Upper lobe of left lung (tissue), 6 donors: ENCODE data around the gene ST6GALNAC3. TPM values are rescaled to one million over a fixed set of nuclear protein-coding genes. Genes with fewer than 3 reads are reported as not detected.

Experiments
- ATAC-seq, 2 donors: fragments of 200-7000 bp; cut with Tn5 transposase; one replicate each; pipeline ENCODE4 v1.9.1; 2022; ENCODE audit warnings: mild to moderate bottlenecking in 2 of 2, moderate library complexity in 2 of 2; ENCODE audit not compliant: low FRiP score in 2 of 2
- DNase-seq, 2 donors: peaks; one replicate each; pipeline ENCODE4 v3.0.0-alpha.2; 2019 to 2020
- H3K27ac ChIP-seq, 4 donors: fragments of 200-600 bp; sonication (generic); one replicate each; pipeline ENCODE4 v1.5.1; 2016 to 2019
- H3K27me3 ChIP-seq, 4 donors: fragments of 200-600 bp; sonication (generic); one replicate each; pipeline ENCODE4 v1.5.1; 2017 to 2019
- H3K36me3 ChIP-seq, 4 donors: fragments of 200-600 bp; sonication (generic); one replicate each; pipeline ENCODE4 v1.5.1; 2016 to 2019
- H3K4me1 ChIP-seq, 4 donors: fragments of 200-600 bp; sonication (generic); one replicate each; pipeline ENCODE4 v1.5.1; 2018 to 2019
- H3K4me3 ChIP-seq, 4 donors: fragments of 200-600 bp; sonication (generic); one replicate each; pipeline ENCODE4 v1.5.1; 2017 to 2019; ENCODE audit warnings: mild to moderate bottlenecking in 2 of 4, moderate library complexity in 1 of 4
- H3K9me3 ChIP-seq, 4 donors: fragments of 200-600 bp; sonication (generic); one replicate each; pipeline ENCODE4 v1.5.1; 2018 to 2019
- EP300 ChIP-seq, 4 donors: sonication (generic); formaldehyde crosslinking; IDR thresholded peaks; one replicate each; pipeline ENCODE4 v1.5.1; 2017; ENCODE audit warnings: antibody characterized with exemption in 4 of 4, control low read depth in 2 of 4
- POLR2A ChIP-seq, 4 donors: fragments of 450-650 bp; IDR thresholded peaks; one replicate each; pipeline ENCODE4 v1.5.1; 2016 to 2017; ENCODE audit warnings: antibody characterized with exemption in 4 of 4, mild to moderate bottlenecking in 2 of 4
- POLR2AphosphoS5 ChIP-seq, 2 donors: sonication (generic); formaldehyde crosslinking; IDR thresholded peaks; one replicate each; pipeline ENCODE4 v1.5.1; 2017; ENCODE audit warnings: antibody characterized with exemption in 2 of 2
- WGBS, 2 donors: methylation state at CpG; one replicate each; pipeline ENCODE4 v1.1.5; 2017 to 2018; 5-methylcytosine and 5-hydroxymethylcytosine counted together
- total RNA-seq, 6 donors: library from RNA; depleted of rRNA in 4 of 6; stranded (reverse); fragments of >200 nt in 4 of 6; gene quantifications; one replicate each; pipeline versions ENCODE4 v1.1.0 to v1.2.1, GENCODE V29; 2016 to 2021
- TF ChIP-seq, protein P1 (sequence below), 6 experiments: fragments of 450-650 bp in 4 of 6; fragments of 200-600 bp in 2 of 6; sonication (generic) in 2 of 6; IDR thresholded peaks; one replicate each; pipeline ENCODE4 v1.5.1; 2016 to 2019; ENCODE audit warnings: antibody characterized with exemption in 6 of 6
- donor health status: DM: no; HTN: no; CAD: no; lungs with moderate emphysema.
- donor health status: DM: no; HTN: yes; CAD: no; lungs with severe emphysema.

Gene ST6GALNAC3
- total RNA-seq, 6 donors from 2014 or later = 5.8 to 13.1 (median 11.3) TPM

DNA sequence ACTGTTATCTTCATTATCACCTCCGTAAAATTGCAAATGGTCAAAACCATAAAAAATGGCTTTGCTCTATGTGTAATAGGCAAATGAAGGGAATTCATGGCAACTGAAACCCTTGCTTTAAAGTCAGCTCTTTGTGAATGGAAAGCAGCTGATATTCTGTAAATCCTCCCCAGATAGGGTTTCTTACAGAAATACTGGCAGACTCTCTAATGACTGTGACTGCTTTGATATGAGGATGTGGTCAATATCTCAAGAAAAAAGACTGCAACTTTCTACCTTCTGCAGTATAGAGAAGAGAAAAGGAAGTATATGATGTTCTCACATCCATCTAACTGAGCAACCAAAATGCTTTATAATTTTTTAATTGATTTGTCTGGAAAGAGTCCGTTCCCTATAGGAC is 193.1 kb downstream of the ST6GALNAC3 start:
- TF ChIP-seq, protein P1, sequence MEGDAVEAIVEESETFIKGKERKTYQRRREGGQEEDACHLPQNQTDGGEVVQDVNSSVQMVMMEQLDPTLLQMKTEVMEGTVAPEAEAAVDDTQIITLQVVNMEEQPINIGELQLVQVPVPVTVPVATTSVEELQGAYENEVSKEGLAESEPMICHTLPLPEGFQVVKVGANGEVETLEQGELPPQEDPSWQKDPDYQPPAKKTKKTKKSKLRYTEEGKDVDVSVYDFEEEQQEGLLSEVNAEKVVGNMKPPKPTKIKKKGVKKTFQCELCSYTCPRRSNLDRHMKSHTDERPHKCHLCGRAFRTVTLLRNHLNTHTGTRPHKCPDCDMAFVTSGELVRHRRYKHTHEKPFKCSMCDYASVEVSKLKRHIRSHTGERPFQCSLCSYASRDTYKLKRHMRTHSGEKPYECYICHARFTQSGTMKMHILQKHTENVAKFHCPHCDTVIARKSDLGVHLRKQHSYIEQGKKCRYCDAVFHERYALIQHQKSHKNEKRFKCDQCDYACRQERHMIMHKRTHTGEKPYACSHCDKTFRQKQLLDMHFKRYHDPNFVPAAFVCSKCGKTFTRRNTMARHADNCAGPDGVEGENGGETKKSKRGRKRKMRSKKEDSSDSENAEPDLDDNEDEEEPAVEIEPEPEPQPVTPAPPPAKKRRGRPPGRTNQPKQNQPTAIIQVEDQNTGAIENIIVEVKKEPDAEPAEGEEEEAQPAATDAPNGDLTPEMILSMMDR (IDR thresholded peaks at IDR 0.05) = no peak
- TF ChIP-seq POLR2A (IDR thresholded peaks at IDR 0.05) (no peak), EP300 (IDR thresholded peaks at IDR 0.05) (no peak), POLR2AphosphoS5 (IDR thresholded peaks at IDR 0.05) (no peak)
- ATAC-seq (no peak), DNase-seq (no peak)
- H3K36me3 ChIP-seq = no peaks in the 10 kb centered on the region
- no peak overlapping the region for H3K27ac ChIP-seq
- H3K9me3 ChIP-seq = no peaks in the 10 kb centered on the region
- peaks cover 9 to 24% (median 15%) of the 10 kb centered on the region in 4 donors for H3K4me1 ChIP-seq
- H3K4me3 ChIP-seq = no peak overlapping the region
- 82 to 88% methylated on average over 2 of the region's 2 CpGs for WGBS, 2 donors
- no peaks in the 10 kb centered on the region for H3K27me3 ChIP-seq

DNA sequence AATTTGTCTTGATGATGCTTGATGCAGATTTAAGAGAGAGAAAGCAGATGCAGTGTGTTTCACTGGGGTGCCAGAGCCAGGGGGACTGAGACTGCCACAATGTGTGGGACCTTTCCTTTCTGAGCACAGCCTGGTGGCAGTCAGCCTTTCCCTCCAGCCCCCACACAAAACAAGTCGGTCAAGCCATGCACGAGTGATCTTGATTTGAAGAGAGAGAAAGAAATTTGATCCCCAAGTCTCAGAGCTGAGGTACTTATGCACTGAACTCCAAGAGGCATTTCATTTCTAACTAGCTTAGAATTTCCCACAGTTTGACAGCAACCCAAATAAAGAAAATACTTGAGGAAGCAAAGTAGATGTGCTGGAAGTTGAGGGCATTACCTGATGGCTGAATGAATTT is 193.8 kb downstream of the ST6GALNAC3 start:
- no peak for DNase-seq

DNA sequence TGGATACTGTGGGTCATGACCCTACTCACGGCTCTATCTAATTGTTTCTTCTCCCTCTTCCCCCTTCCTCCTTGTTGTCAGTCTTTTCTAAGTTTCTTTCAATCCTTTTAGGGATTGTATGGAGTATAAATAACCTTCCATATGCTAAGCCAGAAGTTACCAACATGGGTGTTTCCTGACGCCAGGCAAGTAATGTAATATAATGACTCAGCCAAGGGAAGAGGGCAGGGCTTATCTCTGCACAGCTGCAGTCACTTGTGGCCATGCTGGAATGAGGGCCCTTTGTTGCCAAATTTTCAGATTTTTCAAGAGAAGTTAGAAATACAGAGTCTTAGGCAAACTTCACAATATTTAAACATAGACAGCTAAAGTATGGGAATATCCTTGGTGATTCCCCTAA is 194.6 kb downstream of the ST6GALNAC3 start:
- Histone ChIP-seq H3K27ac (no peak overlapping the region), H3K9me3 (no peaks in the 10 kb centered on the region), H3K36me3 (no peaks in the 10 kb centered on the region), H3K27me3 (no peaks in the 10 kb centered on the region), H3K4me3 (no peak overlapping the region), H3K4me1 (peaks cover 9 to 24% (median 15%) of the 10 kb centered on the region in 4 donors)
- WGBS, 2 donors = 18 to 33% methylated on average over 2 of the region's 2 CpGs
- ATAC-seq (peak; percentile 49 to 81), DNase-seq (no peak)
- TF ChIP-seq POLR2AphosphoS5 (IDR thresholded peaks at IDR 0.05) (no peak), EP300 (IDR thresholded peaks at IDR 0.05) (no peak), POLR2A (IDR thresholded peaks at IDR 0.05) (no peak)
- TF ChIP-seq, protein P1 (IDR thresholded peaks at IDR 0.05) = no peak

More for the DNA sequence above, 193.8 kb downstream of the ST6GALNAC3 start:
- ATAC-seq = no peak
- Histone ChIP-seq H3K4me1 (peaks cover 9 to 24% (median 15%) of the 10 kb centered on the region in 4 donors), H3K4me3 (no peak overlapping the region), H3K36me3 (no peaks in the 10 kb centered on the region), H3K27me3 (no peaks in the 10 kb centered on the region), H3K9me3 (no peaks in the 10 kb centered on the region), H3K27ac (no peak overlapping the region)
- TF ChIP-seq, protein P1 (IDR thresholded peaks at IDR 0.05) = no peak
- TF ChIP-seq POLR2A (IDR thresholded peaks at IDR 0.05) (no peak), POLR2AphosphoS5 (IDR thresholded peaks at IDR 0.05) (no peak), EP300 (IDR thresholded peaks at IDR 0.05) (no peak)
- WGBS, 2 donors = 44 to 62% methylated on average over 2 of the region's 2 CpGs

DNA sequence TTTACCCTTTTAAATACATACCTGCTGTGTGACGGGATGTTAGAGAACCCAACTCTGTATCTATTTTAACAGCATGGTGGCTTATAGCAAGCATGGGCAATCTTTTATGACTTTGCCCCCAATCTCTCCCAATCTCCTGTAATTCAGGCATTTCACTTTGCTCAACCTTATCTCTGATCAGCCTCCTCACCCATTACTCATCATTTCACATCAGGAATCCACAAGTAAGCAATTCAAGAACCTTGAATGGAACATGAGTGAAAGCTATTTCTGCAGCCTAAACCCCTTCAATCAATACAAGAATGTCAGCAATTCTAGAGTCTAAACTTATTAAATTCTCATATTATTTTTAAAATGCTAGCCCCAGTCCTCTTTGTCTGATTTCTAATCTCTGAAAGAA is 199.8 kb downstream of the ST6GALNAC3 start:
- no peak for ATAC-seq

More for the DNA sequence above, 199.8 kb downstream of the ST6GALNAC3 start:
- no peak for DNase-seq
- Histone ChIP-seq H3K36me3 (no peaks in the 10 kb centered on the region), H3K27ac (no peak overlapping the region), H3K9me3 (no peaks in the 10 kb centered on the region), H3K4me3 (no peak overlapping the region), H3K4me1 (peaks cover 2 to 10% (median 8%) of the 10 kb centered on the region in 4 donors), H3K27me3 (no peaks in the 10 kb centered on the region)
- 92 to 100% methylated on average over 1 of the region's 1 CpG for WGBS, 2 donors
- TF ChIP-seq POLR2A (IDR thresholded peaks at IDR 0.05) = no peak
- no peak for TF ChIP-seq EP300 (IDR thresholded peaks at IDR 0.05)
- TF ChIP-seq, protein P1 (IDR thresholded peaks at IDR 0.05) = no peak
- no peak for TF ChIP-seq POLR2AphosphoS5 (IDR thresholded peaks at IDR 0.05)
